HepG2 (cell line): ENCODE results near the gene PPP1R9B. TPM values are rescaled to one million over a fixed set of nuclear protein-coding genes. Genes with fewer than 3 reads are reported as not detected.

Experiments used
- AKAP8 ChIP-seq: sonication (generic); formaldehyde crosslinking; IDR thresholded peaks from 2 replicates; pipeline ENCODE4 v1.5.1; 2020; ENCODE audit warnings: mild to moderate bottlenecking, missing genetic modification reagents
- LCORL ChIP-seq, 2 experiments: fragments of 450-650 bp in 1 of 2; sonication (generic) in 1 of 2; formaldehyde crosslinking in 1 of 2; IDR thresholded peaks; 2 replicates each; pipeline versions ENCODE4 v1.5.0 to v1.6.1; 2017 to 2020; ENCODE audit warnings: antibody characterized with exemption in 1 of 2, missing genetic modification reagents in 1 of 2
- MBD4 ChIP-seq: IDR thresholded peaks from 2 replicates; pipeline ENCODE4 v1.6.1; 2012; ENCODE audit warnings: low read length, inconsistent platforms, borderline replicate concordance
- PAWR ChIP-seq: sonication (generic); formaldehyde crosslinking; IDR thresholded peaks from 2 replicates; pipeline ENCODE4 v1.4.0; 2020; ENCODE audit warnings: missing genetic modification reagents, mild to moderate bottlenecking, borderline replicate concordance
- ZC3H13 ChIP-seq: sonication (generic); formaldehyde crosslinking; IDR thresholded peaks from 2 replicates; pipeline ENCODE4 v1.8.1; 2023; ENCODE audit warnings: mild to moderate bottlenecking, missing genetic modification reagents, moderate library complexity
- ZNF224 ChIP-seq: sonication (generic); formaldehyde crosslinking; IDR thresholded peaks from 2 replicates; pipeline ENCODE4 v1.5.0; 2020; ENCODE audit warnings: mild to moderate bottlenecking, missing genetic modification reagents
- ZNF569 ChIP-seq: sonication (generic); formaldehyde crosslinking; IDR thresholded peaks from 2 replicates; pipeline ENCODE4 v1.5.0; 2020; ENCODE audit warnings: mild to moderate bottlenecking, missing genetic modification reagents, moderate library complexity, borderline replicate concordance
- ZNF674 ChIP-seq: sonication (generic); formaldehyde crosslinking; IDR thresholded peaks from 2 replicates; pipeline ENCODE4 v1.5.0; 2020; ENCODE audit warnings: low read depth, mild to moderate bottlenecking, missing genetic modification reagents
- ZNF746 ChIP-seq: sonication (generic); formaldehyde crosslinking; IDR thresholded peaks from 2 replicates; pipeline ENCODE4 v1.8.0; 2022; ENCODE audit warnings: mild to moderate bottlenecking, missing genetic modification reagents
- polyA plus RNA-seq, 8 experiments: library from polyadenylated mRNA; depleted of rRNA in 3 of 8; stranded (reverse) in 7 of 8; unstranded in 1 of 8; fragments of >200 nt; fragmentation: Illumina TruSeq in 4 of 8; extraction: Trizol in 4 of 8; gene quantifications; 2 replicates each; pipeline versions ENCODE4 v1.2.1 to v1.2.3, GENCODE V29; 2011 to 2016; ENCODE audit warnings: low read depth in 4 of 8, missing spikeins in 1 of 8, mixed read lengths in 1 of 8; ENCODE audit not compliant: insufficient read depth in 1 of 8
- total RNA-seq, 5 experiments: library from RNA; depleted of rRNA; stranded (reverse); fragments of >200 nt; fragmentation: Illumina TruSeq; extraction: Trizol; gene quantifications; 2 replicates each; pipeline ENCODE4 v1.2.3, GENCODE V29; 2016; ENCODE audit warnings: low read depth in 1 of 5
- TF ChIP-seq, protein P1 (sequence below): sonication (generic); formaldehyde crosslinking; IDR thresholded peaks from 2 replicates; pipeline ENCODE4 v1.8.1; 2022; ENCODE audit warnings: low read depth, mild to moderate bottlenecking, missing genetic modification reagents
- TF ChIP-seq, protein P2 (sequence below): sonication (generic); formaldehyde crosslinking; conservative IDR thresholded peaks from 2 replicates; pipeline ENCODE4 v1.4.0; 2020; ENCODE audit warnings: missing genetic modification reagents

The PPP1R9B gene
- total and polyA plus RNA-seq, 2 of the 13 experiments (the other 11 are each of a cell fraction or from before 2014, with no cell fraction given): 9.4 to 15.8 TPM

DNA sequence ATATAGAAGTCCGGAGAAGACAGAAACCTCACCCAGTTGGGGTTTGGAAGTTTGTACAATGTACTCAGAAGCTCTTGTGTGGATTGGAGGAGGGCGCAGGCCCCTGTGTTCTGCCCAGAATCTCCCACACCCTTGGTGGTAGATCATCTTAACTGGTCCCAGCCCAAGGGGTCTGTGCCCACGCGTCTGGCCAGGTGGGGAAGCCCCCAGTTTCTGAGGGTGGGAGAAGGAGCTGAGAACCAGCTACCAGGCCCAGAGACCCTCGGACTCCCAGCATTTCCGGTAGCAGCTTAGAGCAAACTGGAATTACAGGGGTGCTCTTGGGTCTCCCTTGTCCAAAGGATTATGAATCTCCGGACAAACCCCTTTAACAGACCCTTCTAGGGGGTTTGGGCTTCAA lies 2.3 kb upstream of the PPP1R9B start (continued):
- TF ChIP-seq, protein P1, sequence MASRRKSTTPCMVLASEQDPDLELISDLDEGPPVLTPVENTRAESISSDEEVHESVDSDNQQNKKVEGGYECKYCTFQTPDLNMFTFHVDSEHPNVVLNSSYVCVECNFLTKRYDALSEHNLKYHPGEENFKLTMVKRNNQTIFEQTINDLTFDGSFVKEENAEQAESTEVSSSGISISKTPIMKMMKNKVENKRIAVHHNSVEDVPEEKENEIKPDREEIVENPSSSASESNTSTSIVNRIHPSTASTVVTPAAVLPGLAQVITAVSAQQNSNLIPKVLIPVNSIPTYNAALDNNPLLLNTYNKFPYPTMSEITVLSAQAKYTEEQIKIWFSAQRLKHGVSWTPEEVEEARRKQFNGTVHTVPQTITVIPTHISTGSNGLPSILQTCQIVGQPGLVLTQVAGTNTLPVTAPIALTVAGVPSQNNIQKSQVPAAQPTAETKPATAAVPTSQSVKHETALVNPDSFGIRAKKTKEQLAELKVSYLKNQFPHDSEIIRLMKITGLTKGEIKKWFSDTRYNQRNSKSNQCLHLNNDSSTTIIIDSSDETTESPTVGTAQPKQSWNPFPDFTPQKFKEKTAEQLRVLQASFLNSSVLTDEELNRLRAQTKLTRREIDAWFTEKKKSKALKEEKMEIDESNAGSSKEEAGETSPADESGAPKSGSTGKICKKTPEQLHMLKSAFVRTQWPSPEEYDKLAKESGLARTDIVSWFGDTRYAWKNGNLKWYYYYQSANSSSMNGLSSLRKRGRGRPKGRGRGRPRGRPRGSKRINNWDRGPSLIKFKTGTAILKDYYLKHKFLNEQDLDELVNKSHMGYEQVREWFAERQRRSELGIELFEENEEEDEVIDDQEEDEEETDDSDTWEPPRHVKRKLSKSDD: no peak
- TF ChIP-seq MBD4: no peak
- no peak for TF ChIP-seq AKAP8 (CRISPR knock-in tag)
- no peak for TF ChIP-seq ZNF674 (CRISPR knock-in tag)
- no peak for TF ChIP-seq ZNF569 (CRISPR knock-in tag)
- no peak for TF ChIP-seq LCORL (IDR thresholded peaks at IDR 0.05)
- TF ChIP-seq LCORL (CRISPR knock-in tag; IDR thresholded peaks at IDR 0.05): no peak
- TF ChIP-seq ZNF224 (CRISPR knock-in tag): no peak
- no peak for TF ChIP-seq PAWR (CRISPR knock-in tag)
- TF ChIP-seq, protein P2, sequence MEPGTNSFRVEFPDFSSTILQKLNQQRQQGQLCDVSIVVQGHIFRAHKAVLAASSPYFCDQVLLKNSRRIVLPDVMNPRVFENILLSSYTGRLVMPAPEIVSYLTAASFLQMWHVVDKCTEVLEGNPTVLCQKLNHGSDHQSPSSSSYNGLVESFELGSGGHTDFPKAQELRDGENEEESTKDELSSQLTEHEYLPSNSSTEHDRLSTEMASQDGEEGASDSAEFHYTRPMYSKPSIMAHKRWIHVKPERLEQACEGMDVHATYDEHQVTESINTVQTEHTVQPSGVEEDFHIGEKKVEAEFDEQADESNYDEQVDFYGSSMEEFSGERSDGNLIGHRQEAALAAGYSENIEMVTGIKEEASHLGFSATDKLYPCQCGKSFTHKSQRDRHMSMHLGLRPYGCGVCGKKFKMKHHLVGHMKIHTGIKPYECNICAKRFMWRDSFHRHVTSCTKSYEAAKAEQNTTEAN (CRISPR knock-in tag): no peak
- no peak for TF ChIP-seq ZNF746 (CRISPR knock-in tag)
- no peak for TF ChIP-seq ZC3H13 (CRISPR knock-in tag)
